ENCODE measurements around the gene PDSS1.

GRCh38 chr10:26725837-26726727 lies 28.6 kb downstream of the PDSS1 start:
- no peak for TF ChIP-seq ZSCAN30 (CRISPR knock-in tag; IDR thresholded peaks at IDR 0.05)
- TF ChIP-seq CHD2 (IDR thresholded peaks at IDR 0.05; ENCODE audit: low read depth, low read length), result no peak
- TF ChIP-seq ZNF24 (IDR thresholded peaks at IDR 0.05), result no peak
- TF ChIP-seq SIN3B (IDR thresholded peaks at IDR 0.05; ENCODE audit: low read length), result no peak
- TF ChIP-seq ZFP1 (CRISPR knock-in tag; IDR thresholded peaks at IDR 0.05), result no peak
- no peak for TF ChIP-seq SATB2 (CRISPR knock-in tag; IDR thresholded peaks at IDR 0.05)
- TF ChIP-seq PHF8 (CRISPR knock-in tag; IDR thresholded peaks at IDR 0.05), result no peak
- no peak for TF ChIP-seq ZNF510 (CRISPR knock-in tag; IDR thresholded peaks at IDR 0.05; ENCODE audit: low read depth)
- no peak for TF ChIP-seq AKAP8 (CRISPR knock-in tag; IDR thresholded peaks at IDR 0.05)

Measured in HepG2 (cell line).